GM18909 (cell line): Measurements from ENCODE around the gene C1QTNF3.
A peak's percentile ranks its signal among the peaks of the same experiment; 100 is the strongest.
"Not testable (repeated sequence)": the region's sequence is repeated elsewhere in the genome, so short reads cannot be mapped to it uniquely, and the experiment has no call there.

Experiments
- ATAC-seq: cut with Tn5 transposase; IDR thresholded peaks from one replicate; pipeline ENCODE4 v1.9.1; 2021; ENCODE audit warnings: mild to moderate bottlenecking; ENCODE audit not compliant: unreplicated experiment, poor library complexity

Gene C1QTNF3

DNA sequence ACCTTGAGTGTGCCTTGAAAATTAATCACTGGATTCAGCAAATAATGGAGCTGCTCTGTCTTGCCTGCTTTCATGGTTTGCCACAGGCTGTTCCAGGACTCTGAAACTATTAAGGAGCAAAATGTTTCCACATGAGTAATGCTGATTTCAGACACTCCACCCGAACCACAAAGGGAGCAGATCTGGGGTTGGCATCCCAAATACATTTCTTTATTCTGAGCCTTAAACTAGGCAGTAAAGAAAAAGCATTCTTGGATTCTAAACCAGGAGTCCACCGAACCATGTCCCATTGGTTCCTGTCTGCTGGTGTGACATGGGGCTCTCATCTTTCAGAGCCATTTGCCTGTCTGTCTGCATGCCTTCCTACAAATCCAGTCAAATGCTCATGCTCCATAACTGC lies 10.1 kb upstream of the C1QTNF3 start:
- ATAC-seq, result no peak

DNA sequence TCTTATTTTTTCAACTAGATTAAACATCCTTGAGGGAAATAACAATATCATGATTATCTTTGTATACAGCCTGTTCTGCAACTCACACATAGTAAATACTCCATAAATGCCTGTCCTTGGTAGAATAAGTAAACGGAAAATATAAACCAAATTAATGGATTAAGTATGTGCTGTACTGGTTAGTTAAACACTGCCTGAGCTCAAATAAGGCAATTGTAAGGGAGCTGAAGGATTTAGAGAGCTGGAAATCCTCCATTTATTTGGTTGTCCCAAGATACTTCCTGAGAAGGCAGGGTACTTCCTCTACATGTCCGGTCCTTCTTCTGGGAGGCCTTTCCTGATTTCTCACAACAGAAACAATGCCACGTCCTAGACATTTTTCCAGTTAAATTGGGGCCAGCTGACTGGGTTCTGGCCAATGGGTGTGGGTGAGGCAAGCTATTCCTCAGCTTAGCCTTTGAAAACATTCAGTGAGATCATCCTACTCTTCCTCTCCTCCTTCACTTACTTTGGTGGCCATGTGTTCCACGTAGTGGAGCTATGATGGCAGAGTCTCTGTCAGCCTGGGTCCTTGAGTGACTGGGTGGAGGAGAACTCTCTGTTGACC lies 8.5 kb upstream of the C1QTNF3 start:
- no peak for ATAC-seq

DNA sequence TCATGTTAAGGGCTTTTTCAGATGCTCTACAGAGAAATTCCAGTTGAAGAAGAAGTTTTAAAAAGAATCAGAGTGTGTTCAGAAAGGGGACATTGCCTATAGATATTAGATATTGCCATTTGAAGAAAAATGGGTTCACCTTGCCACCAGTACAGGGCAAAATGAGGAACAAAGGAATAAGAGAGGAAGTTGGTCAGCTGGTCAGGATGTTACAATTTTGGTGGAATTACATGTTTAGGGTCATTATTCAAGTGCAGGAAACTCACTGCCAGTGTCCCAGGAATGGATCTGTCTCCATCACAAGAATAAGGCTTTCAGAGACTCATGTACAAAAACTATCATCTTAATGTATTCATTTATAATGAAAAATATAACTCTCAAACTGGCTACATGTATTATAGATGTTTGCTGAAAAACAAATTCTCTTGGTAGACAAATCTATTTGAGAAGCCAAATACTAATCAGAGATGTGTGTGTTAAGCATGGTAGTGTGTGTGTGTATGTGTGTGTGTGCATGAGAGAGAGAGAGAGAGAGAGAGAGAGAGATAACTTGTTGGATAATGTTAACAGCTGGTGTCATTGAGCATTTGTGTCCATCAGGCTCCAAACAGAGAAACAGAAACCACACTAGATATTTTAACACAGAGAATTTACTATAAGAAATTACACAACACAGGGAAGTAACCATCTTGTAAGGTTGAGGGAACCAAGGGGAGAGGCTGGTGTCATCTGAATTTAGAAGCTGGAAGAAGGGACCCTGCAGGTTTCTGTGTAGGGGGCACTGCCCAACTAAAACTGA lies 5.0 kb upstream of the C1QTNF3 start:
- no peak for ATAC-seq

DNA sequence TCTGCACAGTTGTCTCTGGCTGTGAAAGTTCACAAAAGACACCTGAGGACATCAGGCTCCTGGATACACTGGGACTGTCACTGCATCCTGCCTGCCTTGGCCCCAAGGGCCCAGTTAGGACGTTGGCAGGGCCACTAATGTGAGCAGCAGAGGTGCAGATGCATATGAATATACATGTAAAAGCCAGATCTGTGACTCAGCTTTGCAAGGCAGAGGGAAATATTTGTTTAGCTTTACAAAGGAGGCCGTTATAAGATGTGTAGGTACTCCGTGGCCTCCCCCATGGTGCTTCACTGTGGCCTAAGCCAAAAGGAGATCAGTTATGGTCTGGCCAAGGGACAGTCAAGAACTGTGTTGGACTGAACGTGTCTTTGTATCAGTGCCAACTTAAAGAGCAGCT lies 4.1 kb upstream of the C1QTNF3 start:
- ATAC-seq, result no peak

DNA sequence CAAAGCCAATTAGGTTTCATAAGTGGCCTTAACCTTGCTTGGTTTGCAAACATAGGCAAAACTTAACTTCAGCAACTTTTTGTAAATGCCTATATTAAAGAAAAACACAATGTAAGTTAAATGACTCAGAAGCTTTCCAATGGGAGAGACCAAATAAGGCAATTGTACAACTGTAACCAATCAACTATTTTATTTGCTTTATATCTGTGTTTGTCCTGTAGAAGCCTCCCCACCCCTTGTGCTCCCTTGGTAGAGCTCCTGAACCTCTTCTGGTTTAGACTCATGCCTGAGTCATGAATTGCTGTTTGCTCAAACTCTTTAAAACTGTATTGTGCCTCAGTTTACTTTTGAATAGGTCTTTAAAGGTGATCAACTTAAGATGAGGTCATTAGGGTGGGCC lies 3.0 kb upstream of the C1QTNF3 start:
- no peak for ATAC-seq

DNA sequence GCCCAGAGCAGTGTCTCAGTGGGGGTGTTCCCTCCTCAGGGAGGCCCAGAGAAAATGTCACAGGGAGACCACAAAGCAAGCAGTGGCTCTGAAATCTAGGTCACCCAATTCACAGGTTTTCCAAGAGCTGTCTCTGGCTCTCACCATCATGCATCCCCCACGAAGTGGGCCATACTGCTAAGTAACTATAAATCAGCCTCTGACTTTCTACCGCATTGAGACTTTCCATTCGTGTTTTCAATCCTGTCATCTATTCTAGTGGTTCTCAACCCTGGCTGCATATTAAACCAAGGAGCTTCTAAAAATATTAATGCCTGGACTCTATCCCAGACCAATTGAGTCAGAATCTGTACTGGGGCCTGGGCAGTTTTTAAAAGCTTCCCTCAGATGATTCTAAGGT lies 2.0 kb upstream of the C1QTNF3 start:
- ATAC-seq, result no peak

DNA sequence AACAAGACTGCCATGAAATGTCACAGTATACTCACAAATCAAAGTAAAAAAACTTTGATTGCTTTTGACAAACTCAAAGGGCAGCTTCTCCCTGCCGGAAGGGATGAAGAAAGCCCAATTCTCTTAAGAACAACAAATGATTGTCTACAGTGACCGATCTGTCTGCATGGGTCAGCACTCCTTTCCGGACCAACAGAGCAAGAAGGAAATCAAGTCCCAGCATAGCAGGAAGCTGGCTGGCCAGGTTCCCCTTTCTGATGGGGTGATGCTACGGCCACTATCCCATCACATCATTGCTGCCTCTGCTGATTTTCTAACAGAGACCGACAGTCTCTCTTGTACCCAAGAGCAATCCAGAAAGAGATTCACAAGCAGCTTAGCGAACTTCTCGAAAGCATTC lies 692 bp downstream of the C1QTNF3 start:
- ATAC-seq, result no peak

DNA sequence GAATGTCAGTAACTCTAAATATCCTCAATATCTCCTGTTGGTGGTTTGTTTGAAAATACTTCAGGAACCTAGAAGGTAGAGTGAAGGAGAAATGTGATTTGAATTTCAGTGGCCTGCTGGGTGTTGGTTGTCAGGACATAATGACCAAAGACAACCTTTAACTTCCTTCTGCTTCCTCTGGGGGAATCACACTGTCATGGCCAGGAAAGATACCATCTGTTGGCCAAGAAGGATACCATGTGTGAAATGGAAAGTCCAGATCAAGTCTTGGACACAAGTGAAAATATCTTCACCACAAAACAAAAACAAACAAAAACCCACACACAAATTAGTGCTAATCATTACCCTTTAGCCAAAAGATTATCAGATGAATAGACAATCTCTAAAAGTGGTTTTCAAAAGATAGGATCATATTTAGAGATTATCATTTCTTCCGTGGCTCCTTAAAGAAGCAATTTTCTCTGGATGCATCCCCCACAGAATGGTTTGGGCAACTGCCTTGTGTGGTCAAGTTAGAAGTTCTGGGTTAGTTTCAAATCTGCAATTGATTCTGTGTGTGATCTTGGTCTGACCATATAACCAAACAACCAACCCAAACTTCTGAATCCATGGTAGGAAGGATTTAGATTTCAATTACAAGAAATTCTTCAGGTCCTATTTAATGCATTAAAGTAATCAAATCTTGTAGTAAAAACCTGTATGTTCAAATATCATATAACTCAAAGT lies 1.6 kb downstream of the C1QTNF3 start:
- peak; percentile 59 for ATAC-seq

DNA sequence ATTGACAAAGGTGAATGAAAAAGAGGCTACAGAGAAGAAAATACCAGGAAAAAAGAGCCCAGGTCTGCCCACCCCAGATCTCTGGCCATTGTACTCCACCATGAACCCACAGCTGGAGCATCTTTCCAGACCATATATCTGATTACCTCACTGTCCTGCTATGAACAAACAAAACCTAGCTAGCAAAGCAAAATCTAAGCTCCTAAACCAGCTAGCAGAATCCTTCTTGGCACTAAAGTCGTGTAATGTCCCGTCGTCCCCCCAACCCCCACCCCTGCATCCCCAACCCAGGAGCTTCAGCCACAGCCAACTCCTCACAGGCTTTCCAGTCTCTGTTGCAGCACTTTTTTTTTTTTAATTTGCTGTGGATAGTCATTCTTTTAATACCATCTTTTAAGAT lies 2.5 kb downstream of the C1QTNF3 start:
- no peak for ATAC-seq

DNA sequence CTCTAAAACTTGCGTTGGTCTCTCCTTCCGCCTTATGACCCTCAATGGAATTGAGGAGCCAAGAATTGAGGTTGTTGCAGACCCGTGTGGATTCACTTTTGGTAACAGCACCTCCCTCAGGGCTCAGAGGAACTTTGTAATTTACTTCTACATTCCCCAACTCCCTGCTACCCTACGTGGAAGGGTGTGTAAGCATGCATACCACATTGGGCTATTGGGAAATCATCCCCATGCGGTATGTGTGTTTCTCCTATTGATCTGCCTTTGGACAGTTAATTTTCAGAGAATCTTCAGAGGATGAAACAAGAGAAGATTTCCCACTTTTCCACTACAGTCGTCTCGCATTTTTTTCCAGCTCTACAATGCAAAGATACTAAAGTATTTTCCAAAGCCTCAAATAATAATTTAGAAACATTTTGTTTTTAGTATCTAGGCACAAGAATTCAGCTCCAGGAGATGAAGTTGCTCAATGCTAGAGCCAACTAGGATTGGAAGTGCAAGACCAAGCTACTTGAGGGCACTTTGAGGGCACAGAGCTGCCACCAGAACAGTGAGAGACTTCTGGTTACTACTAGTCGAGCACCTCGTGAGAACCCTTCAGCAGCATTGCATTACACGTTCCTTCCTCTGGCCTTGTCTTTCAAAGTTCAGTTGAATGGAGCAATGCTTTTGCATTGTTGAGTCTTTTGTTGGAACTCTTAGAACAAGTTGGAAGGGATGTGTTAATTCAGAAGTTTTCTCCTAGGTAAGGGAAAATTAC lies 3.4 kb downstream of the C1QTNF3 start:
- ATAC-seq, result no peak

DNA sequence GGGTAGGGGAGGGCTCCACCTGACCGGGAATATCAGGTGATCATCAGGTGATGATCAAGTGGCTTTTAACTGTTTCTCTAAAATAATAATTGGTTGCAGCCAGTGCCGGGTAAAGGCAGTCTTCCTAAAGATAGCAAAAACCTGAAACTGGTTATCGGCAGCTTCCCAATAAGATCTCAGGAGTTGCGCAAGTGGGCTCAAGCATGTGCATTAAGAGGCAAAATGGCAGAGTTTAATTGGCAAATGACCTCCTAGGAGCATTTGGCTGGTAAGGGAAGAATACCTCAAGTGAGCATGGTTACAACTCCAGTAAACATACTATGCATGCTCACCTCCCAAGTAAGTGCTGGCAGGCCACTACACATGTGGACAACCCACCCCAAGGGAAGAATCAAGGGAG lies 4.2 kb downstream of the C1QTNF3 start:
- ATAC-seq, result no peak

DNA sequence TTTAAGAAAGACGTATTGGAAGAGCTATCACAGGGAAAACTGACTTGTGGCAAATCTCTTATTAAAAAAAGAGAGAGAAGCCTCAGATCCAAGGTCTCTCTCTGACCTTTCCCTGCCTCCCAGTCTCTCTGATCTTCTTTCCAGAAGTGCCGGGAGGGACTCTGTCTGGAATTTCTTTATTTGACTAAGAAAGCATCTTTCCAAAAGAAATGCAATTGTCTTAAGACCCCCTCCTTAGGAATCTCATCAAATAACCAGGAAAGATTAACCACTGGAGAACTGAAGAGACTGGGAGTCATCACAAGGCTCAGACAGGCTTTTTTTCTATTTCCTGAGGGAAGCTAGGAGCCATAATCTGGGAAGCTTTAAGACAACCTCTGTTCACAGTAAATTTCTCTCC lies 4.6 kb downstream of the C1QTNF3 start:
- no peak for ATAC-seq

DNA sequence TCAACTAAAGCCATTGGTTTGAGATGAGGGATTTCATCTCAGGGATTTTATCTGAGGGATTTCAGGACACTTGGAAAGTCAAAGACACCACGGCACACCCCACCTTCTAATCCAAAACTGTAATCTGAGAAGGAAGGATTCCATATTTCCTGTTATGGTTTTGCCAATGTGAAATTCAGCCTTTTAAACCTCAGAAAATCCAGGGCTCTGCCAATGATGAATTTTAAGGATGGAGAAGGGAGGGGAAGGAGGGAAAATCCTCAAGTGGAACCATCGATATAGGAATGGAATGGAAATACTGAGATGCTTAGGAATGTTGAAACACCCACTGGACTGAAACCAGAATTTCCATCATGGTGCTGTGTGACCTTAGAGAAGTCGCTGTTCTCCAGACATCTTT lies 5.3 kb downstream of the C1QTNF3 start:
- no peak for ATAC-seq

DNA sequence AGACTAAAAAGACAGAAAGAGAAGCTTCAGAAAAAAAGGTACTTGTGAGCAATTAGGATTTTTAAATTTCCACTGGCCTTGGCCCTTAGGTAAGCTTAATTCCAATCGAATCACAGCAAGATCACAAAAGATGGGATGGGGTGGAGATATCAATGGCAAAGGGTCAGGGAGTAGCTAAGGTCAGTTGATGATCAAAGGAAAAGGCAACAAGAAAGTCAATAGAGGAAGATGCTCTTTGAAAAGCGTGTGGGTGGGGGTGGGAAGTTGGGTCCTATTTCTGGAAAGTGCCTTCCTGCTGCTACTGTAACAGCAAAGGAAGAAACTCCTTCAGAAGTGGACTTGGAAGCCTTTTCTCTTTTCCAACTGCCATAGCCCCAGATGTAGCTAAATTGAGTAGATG lies 7.3 kb downstream of the C1QTNF3 start:
- ATAC-seq, result no peak

DNA sequence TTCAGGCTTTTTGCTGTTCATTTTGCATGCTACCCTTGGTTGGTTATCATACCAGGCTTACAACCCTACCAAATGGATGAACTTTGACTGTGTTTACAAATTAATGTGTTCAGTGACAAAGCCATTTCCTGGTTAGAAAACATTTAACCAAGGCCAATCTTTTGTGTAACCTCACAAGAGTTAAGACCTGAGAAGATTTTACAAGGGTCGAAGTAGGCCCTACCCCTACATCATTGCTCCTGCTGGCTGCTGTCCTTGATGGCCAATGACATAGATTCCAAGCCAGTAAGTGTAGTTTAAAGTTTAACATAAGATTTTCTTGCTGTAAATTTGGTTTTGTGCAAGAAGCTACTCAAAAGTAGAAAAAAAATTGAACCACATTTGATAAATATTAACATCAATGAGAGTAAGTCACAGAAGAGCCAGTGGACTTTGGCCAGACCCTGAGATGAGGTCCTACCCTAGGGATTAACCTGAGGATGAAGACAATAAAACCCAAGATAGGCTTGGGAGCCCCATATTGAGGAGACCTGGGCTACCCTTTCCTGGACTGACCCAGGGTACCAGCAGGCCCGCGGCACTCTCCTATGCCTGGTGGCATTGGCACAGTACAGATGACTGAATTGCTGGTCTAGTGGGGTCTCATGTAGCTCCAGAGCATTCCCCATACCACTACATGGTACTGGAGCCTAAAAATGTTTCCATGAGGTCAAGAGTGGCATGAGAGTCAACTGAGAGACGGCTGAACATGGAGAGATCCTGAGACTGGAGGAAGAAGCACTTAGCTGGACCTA lies 8.3 kb downstream of the C1QTNF3 start:
- peak; percentile 91 for ATAC-seq

DNA sequence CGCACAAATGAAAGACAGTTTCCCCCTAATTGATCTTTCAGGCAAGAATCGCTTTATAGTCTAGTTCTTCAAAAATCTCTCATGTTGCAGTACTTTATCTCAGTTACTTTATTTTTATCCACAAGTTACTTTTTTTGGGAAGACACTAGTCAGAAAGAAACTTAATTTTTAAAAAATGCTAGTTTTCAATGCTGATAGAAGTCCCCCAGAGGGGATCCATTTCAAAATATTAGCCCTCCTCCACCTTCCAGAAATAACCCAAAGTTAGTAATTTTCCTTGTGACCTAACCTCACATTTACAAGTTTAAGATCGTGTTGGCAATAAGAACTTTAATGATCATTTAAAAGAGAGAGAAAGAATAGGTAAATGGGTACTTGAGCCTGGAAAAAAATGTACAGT lies 11.0 kb downstream of the C1QTNF3 start:
- ATAC-seq, result no peak

DNA sequence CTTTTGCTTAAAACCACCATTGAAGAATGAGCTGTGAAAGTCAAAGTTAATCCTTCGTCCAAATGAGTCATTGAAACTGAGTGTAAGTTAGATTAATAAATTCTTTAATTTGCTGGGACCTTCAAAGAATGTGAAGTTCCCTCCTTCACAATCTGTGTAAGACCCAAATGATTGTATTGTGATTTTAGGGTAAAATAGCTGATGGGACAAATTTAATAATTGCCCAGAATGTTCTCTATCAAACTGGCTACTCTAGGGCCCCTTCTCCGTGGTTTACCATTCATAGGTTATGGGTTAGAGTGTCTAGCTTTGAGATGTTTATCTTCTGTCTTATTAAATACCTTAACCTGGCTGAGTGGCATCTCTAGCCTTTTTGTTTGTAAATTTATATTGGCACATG lies 11.9 kb downstream of the C1QTNF3 start:
- ATAC-seq, result no peak

DNA sequence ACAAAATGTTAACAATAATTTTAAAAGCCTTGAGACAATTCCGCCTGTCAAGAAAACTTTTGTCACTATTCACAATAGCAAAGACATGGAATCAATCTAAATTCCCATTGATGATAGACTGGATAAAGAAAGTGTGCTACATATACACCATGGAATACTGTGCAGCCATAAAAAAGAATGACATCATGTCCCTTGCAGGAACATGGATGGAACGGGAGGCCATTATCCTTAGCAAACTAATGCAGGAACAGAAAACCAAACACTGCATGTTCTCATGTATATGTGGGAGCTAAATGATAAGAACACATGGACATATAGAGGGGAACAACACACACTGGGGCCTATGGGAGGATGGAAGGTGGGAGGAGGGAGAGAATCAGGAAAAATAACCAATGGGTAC lies 12.4 kb downstream of the C1QTNF3 start:
- ATAC-seq, result not testable (repeated sequence)

DNA sequence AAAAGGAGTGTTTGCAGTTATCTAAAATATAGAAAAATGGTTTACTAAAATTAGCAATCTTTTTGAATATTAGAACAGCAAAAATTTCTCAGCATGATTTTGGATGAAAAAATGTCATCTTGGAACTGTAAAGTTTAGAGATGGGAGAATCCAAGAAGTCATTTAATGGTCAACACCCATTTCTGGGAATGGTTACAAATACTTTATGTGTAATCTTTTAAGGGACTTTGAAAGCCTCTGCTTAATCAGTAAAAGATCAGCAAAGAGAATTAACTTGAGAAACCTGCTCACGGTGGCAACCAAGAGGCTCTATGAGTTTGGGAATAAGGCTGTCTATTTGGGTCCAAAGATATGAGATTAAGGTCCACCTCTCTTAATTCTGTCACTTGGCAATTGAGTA lies 13.0 kb downstream of the C1QTNF3 start:
- no peak for ATAC-seq

DNA sequence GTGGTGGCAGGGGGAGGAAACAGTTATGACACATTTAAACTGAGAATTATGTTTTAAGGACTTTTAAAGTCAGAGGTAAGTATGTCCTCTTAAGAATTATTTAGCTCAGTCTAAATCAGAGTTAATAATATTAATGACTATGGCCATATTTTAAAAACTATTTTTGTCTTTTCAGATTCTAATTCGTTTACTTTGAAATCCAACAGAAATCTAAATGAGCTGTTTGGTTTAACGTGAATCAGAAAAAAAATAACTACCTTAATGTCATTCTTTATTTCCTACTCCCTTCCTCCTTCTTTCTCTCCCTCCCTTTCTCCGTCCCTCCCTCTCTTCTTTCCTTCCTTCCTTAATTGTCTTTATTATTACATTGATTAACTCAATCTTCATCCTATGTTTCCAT lies 14.7 kb downstream of the C1QTNF3 start:
- ATAC-seq, result no peak
